HG03064 (cell line): ENCODE results near the gene FH.
A peak's percentile ranks its signal among the peaks of the same experiment; 100 is the strongest.

Experiments used
- ATAC-seq: cut with Tn5 transposase; IDR thresholded peaks from one replicate; pipeline ENCODE4 v1.9.1; 2021; ENCODE audit warnings: low read depth; ENCODE audit not compliant: unreplicated experiment

The FH gene

GRCh38 chr1:241525026-241525425, 5.5 kb upstream of the FH start:
- ATAC-seq: no peak

GRCh38 chr1:241521718-241522117, 2.2 kb upstream of the FH start:
- ATAC-seq: no peak

GRCh38 chr1:241520080-241520465, 518 bp upstream of the FH start:
- ATAC-seq: no peak

GRCh38 chr1:241518476-241519307, 863 bp downstream of the FH start:
- peak; percentile 31 for ATAC-seq

- no peak for ATAC-seq
Measured at GRCh38 chr1:241513378-241513777, 6.2 kb downstream of the FH start.

GRCh38 chr1:241507189-241507863, 12.2 kb downstream of the FH start:
- ATAC-seq: no peak

- ATAC-seq: no peak
Measured at GRCh38 chr1:241503444-241503843, 16.1 kb downstream of the FH start.

- no peak for ATAC-seq
Measured at GRCh38 chr1:241499910-241500309, 19.6 kb downstream of the FH start.

- no peak for ATAC-seq
Measured at GRCh38 chr1:241495741-241496140, 23.8 kb downstream of the FH start.

GRCh38 chr1:241488739-241489138, 30.8 kb downstream of the FH start:
- no peak for ATAC-seq

- peak; percentile 48 for ATAC-seq
Measured at GRCh38 chr1:241485554-241485992, 34.0 kb downstream of the FH start.

GRCh38 chr1:241485145-241485544, 34.4 kb downstream of the FH start:
- peak; percentile 91 for ATAC-seq

- ATAC-seq: no peak
Measured at GRCh38 chr1:241482761-241483250, 36.7 kb downstream of the FH start.

- ATAC-seq: no peak
Measured at GRCh38 chr1:241479294-241479693, 40.3 kb downstream of the FH start.

GRCh38 chr1:241475671-241476070, 43.9 kb downstream of the FH start:
- no peak for ATAC-seq

- no peak for ATAC-seq
Measured at GRCh38 chr1:241473026-241473425, 46.5 kb downstream of the FH start.

- ATAC-seq: no peak
Measured at GRCh38 chr1:241470908-241471590, 48.5 kb downstream of the FH start.

GRCh38 chr1:241470361-241470760, 49.2 kb downstream of the FH start:
- no peak for ATAC-seq

GRCh38 chr1:241465673-241466072, 53.9 kb downstream of the FH start:
- ATAC-seq: no peak

- no peak for ATAC-seq
Measured at GRCh38 chr1:241464985-241465384, 54.6 kb downstream of the FH start.

GRCh38 chr1:241462391-241462790, 57.2 kb downstream of the FH start:
- no peak for ATAC-seq
